ENCODE data around the gene SPANXN3. TPM values are rescaled to one million over a fixed set of nuclear protein-coding genes. Genes with fewer than 3 reads are reported as not detected.

Gene SPANXN3
- total RNA-seq, 1 experiment from 2014 or later, result not detected

DNA sequence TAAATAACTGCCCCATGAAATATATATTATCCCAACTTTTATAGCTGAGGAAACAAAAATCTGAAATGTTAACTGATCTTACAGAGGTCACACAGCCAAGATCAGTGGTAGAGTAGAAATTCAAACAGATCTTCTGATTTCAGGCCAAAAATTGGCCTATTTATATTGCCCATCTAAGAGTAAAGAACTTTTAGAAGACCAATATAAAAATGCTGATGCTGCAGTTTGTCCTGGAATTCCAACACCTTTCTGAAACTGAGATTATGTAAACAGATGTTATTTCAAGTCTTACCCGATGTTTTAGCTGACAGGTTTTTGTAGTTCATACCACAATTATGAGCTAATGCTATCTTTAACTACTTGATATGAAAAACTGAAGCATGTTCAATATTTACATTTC, 51.1 kb downstream of the SPANXN3 start:
- TF ChIP-seq, protein P1, sequence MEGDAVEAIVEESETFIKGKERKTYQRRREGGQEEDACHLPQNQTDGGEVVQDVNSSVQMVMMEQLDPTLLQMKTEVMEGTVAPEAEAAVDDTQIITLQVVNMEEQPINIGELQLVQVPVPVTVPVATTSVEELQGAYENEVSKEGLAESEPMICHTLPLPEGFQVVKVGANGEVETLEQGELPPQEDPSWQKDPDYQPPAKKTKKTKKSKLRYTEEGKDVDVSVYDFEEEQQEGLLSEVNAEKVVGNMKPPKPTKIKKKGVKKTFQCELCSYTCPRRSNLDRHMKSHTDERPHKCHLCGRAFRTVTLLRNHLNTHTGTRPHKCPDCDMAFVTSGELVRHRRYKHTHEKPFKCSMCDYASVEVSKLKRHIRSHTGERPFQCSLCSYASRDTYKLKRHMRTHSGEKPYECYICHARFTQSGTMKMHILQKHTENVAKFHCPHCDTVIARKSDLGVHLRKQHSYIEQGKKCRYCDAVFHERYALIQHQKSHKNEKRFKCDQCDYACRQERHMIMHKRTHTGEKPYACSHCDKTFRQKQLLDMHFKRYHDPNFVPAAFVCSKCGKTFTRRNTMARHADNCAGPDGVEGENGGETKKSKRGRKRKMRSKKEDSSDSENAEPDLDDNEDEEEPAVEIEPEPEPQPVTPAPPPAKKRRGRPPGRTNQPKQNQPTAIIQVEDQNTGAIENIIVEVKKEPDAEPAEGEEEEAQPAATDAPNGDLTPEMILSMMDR (conservative IDR thresholded peaks at IDR 0.05; ENCODE audit: low read depth, low read length), result no peak
- TF ChIP-seq EZH2 (IDR thresholded peaks at IDR 0.05; ENCODE audit: low read length, unreplicated experiment) (no peak), EZH2phosphoT487 (IDR thresholded peaks at IDR 0.05; ENCODE audit: borderline replicate concordance, low read length) (no peak)
- H3K79me2 ChIP-seq (ENCODE audit: low read length), result no peaks in the 10 kb centered on the region
- BruUV-seq (replicated peaks), result no TSS peak
- H3K27ac ChIP-seq (ENCODE audit: low read length), result no peak overlapping the region
- H3K36me3 ChIP-seq (ENCODE audit: low read depth, low read length), result no peaks in the 10 kb centered on the region
- no peaks in the 10 kb centered on the region for H3K9me3 ChIP-seq (ENCODE audit: low read length)
- H3K9ac ChIP-seq (ENCODE audit: low read length), result no peak overlapping the region
- intact Hi-C loops (cut with micrococcal nuclease), result no loop called here
- no peaks in the 10 kb centered on the region for H3K9me2 ChIP-seq (replicated peaks; ENCODE audit: low read length)
- no peaks in the 10 kb centered on the region for H3F3A ChIP-seq (ENCODE audit: low read length, unreplicated experiment)
- no peak overlapping the region for H3K4me2 ChIP-seq (ENCODE audit: low read length)
- H2AFZ ChIP-seq (ENCODE audit: low read length), result no peak overlapping the region
- DNase-seq (peak; percentile 3), ATAC-seq (no peak)
- ChIA-PET POLR2A (ENCODE audit: unreplicated experiment) (no interaction called here), CTCF (no interaction called here)
- no peaks in the 10 kb centered on the region for H4K20me1 ChIP-seq (ENCODE audit: low read length)
- no peak overlapping the region for H3K4me3 ChIP-seq (ENCODE audit: low read length)
- H3K4me1 ChIP-seq (ENCODE audit: insufficient read depth, low read length), result no peaks in the 10 kb centered on the region; the same call in 1 of the 2 replicates
- H3K27me3 ChIP-seq (ENCODE audit: low read length), result no peaks in the 10 kb centered on the region

DNA sequence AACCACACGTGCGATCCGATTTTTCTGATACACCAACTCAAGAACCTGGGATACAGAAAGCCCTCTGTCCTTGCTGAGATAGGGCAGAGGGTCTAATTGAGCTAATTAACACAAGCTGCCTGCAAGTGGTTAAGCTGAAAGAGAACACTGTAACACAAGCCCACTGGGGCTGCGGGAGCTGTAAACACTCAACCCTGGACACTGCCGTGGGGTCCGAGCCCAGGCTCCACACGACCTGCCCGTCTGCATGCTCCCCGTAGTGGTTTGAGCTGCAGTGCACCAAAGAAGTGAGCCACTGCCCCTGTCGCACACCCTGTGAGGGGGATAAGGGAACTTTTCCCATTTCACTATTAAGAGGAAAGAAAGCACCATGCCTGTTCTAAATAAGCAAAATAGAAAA, 54.6 kb downstream of the SPANXN3 start:
- CTCF ChIA-PET, result no interaction called here

DNA sequence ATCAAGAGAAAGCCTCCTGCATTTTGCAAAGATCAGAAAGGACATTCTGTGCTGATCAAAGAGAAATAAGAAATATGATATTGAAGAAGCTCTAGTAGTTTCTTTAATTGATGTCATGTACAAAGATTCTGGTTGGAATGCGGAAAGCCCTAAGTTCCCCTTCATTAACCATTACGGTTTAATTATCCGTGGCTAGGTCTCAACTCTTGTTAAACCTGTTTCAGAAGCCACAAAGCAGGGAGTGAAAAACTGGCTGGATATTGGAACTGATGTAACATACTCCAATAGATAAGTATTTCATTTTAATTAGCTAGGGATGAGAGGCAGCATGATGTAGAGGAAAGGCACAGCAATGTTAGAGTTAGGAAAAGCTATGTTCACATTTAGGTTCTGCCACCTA, 55.7 kb downstream of the SPANXN3 start:
- H2AFZ ChIP-seq (ENCODE audit: low read length), result no peak overlapping the region
- no peaks in the 10 kb centered on the region for H3K9me2 ChIP-seq (replicated peaks; ENCODE audit: low read length)
- H3K27me3 ChIP-seq (ENCODE audit: low read length), result no peaks in the 10 kb centered on the region
- H3F3A ChIP-seq (ENCODE audit: low read length, unreplicated experiment), result no peaks in the 10 kb centered on the region
- H3K9me3 ChIP-seq (ENCODE audit: low read length), result no peaks in the 10 kb centered on the region
- intact Hi-C loops (cut with micrococcal nuclease), result no loop called here
- ChIA-PET POLR2A (ENCODE audit: unreplicated experiment) (no interaction called here), CTCF (no interaction called here)
- no peaks in the 10 kb centered on the region; the same call in 1 of the 2 replicates for H3K4me1 ChIP-seq (ENCODE audit: insufficient read depth, low read length)
- TF ChIP-seq, protein P1 (conservative IDR thresholded peaks at IDR 0.05; ENCODE audit: low read depth, low read length), result 0 out of 2 replicates have a peak, but pooled peaks have one; percentile 14
- TF ChIP-seq EZH2 (IDR thresholded peaks at IDR 0.05; ENCODE audit: low read length, unreplicated experiment), result no peak
- no peak overlapping the region for H3K4me3 ChIP-seq (ENCODE audit: low read length)
- H4K20me1 ChIP-seq (ENCODE audit: low read length), result no peaks in the 10 kb centered on the region
- H3K79me2 ChIP-seq (ENCODE audit: low read length), result no peaks in the 10 kb centered on the region
- no TSS peak for BruUV-seq (replicated peaks)
- DNase-seq (no peak), ATAC-seq (no peak)
- H3K4me2 ChIP-seq (ENCODE audit: low read length), result no peak overlapping the region
- H3K36me3 ChIP-seq (ENCODE audit: low read depth, low read length), result no peaks in the 10 kb centered on the region
- H3K9ac ChIP-seq (ENCODE audit: low read length), result no peak overlapping the region
- H3K27ac ChIP-seq (ENCODE audit: low read length), result no peak overlapping the region

More for the DNA sequence above, 54.6 kb downstream of the SPANXN3 start:
- Histone ChIP-seq H3K9ac (ENCODE audit: low read length) (no peak overlapping the region), H3K79me2 (ENCODE audit: low read length) (no peaks in the 10 kb centered on the region), H2AFZ (ENCODE audit: low read length) (no peak overlapping the region), H3K4me1 (ENCODE audit: insufficient read depth, low read length) (no peaks in the 10 kb centered on the region; the same call in 1 of the 2 replicates), H3K27ac (ENCODE audit: low read length) (no peak overlapping the region), H3F3A (ENCODE audit: low read length, unreplicated experiment) (no peaks in the 10 kb centered on the region), H4K20me1 (ENCODE audit: low read length) (no peaks in the 10 kb centered on the region), H3K36me3 (ENCODE audit: low read depth, low read length) (no peaks in the 10 kb centered on the region), H3K9me2 (replicated peaks; ENCODE audit: low read length) (no peaks in the 10 kb centered on the region), H3K4me2 (ENCODE audit: low read length) (no peak overlapping the region), H3K9me3 (ENCODE audit: low read length) (no peaks in the 10 kb centered on the region), H3K4me3 (ENCODE audit: low read length) (no peak overlapping the region), H3K27me3 (ENCODE audit: low read length) (no peaks in the 10 kb centered on the region)
- intact Hi-C loops (cut with micrococcal nuclease), result no loop called here
- POLR2A ChIA-PET (ENCODE audit: unreplicated experiment), result no interaction called here
- no TSS peak for BruUV-seq (replicated peaks)
- TF ChIP-seq EZH2 (IDR thresholded peaks at IDR 0.05; ENCODE audit: low read length, unreplicated experiment) (no peak), EZH2phosphoT487 (IDR thresholded peaks at IDR 0.05; ENCODE audit: borderline replicate concordance, low read length) (no peak)
- TF ChIP-seq, protein P1 (conservative IDR thresholded peaks at IDR 0.05; ENCODE audit: low read depth, low read length), result no peak
- ATAC-seq (no peak), DNase-seq (no peak)

Other genes starting within 250 kb of the SPANXN3 start
- gene SLITRK4, start 118.6 kb upstream of the SPANXN3 start, total RNA-seq (2014; rRNA removed), result 2.3 and 3.7 TPM in 2 replicates
- gene SPANXN2, start 203.3 kb upstream of the SPANXN3 start, total RNA-seq (2014; rRNA removed), result not detected in 2 replicates